HG03159 (cell line): Measurements from ENCODE around the gene TAS2R13.

Source experiments
- ATAC-seq: cut with Tn5 transposase; IDR thresholded peaks from one replicate; pipeline ENCODE4 v1.9.1; 2021; ENCODE audit warnings: mild to moderate bottlenecking, moderate library complexity; ENCODE audit not compliant: unreplicated experiment

Gene TAS2R13

GRCh38 chr12:10873378-10873777, 36.0 kb downstream of the TAS2R13 start:
- no peak for ATAC-seq

- no peak for ATAC-seq
These were observed 42.0 kb downstream of the TAS2R13 start for GRCh38 chr12:10867381-10867780.

- no peak for ATAC-seq
These were observed 45.7 kb downstream of the TAS2R13 start for GRCh38 chr12:10863512-10864218.

GRCh38 chr12:10861366-10861765, 48.0 kb downstream of the TAS2R13 start:
- no peak for ATAC-seq
